Measurements from ENCODE around the gene TGIF1. TPM values are rescaled to one million over a fixed set of nuclear protein-coding genes. Genes with fewer than 3 reads are reported as not detected.
A peak's percentile ranks its signal among the peaks of the same experiment; 100 is the strongest.

TGIF1 gene
- total and polyA plus RNA-seq, 9 of the 15 experiments (the other 6 are each of a cell fraction or from before 2014, with no cell fraction given), result 16.1 to 77.7 (median 44.6) TPM

- no peak for TF ChIP-seq KAT8 (IDR thresholded peaks at IDR 0.05; ENCODE audit: low read depth)
- TF ChIP-seq SMARCA4 (IDR thresholded peaks at IDR 0.05), result no peak
- TF ChIP-seq HMGN3 (IDR thresholded peaks at IDR 0.05; ENCODE audit: borderline replicate concordance, extremely low read depth, insufficient read length, low read depth, low read length), result peak; percentile 99
- peak; percentile 39; the same call in 1 of the 2 replicates for TF ChIP-seq ZNF143 (CRISPR knock-in tag; IDR thresholded peaks at IDR 0.05)
- no peak for TF ChIP-seq ZNF518B (CRISPR knock-in tag; IDR thresholded peaks at IDR 0.05)
- TF ChIP-seq EHMT2 (IDR thresholded peaks at IDR 0.05), result no peak
- TF ChIP-seq ILF3 (IDR thresholded peaks at IDR 0.05; ENCODE audit: borderline replicate concordance), result no peak
- TF ChIP-seq MAFK (IDR thresholded peaks at IDR 0.05; ENCODE audit: low read length), result no peak; the same call in 1 of the 2 replicates
- no peak for TF ChIP-seq ZNF212 (CRISPR knock-in tag; IDR thresholded peaks at IDR 0.05)
- no peak for TF ChIP-seq ILK (tag; IDR thresholded peaks at IDR 0.05; ENCODE audit: borderline replicate concordance, low read depth)
- peak; percentile 99 for TF ChIP-seq ZBTB7A (IDR thresholded peaks at IDR 0.05; ENCODE audit: borderline replicate concordance, control insufficient read depth, low read depth, low read length)
- TF ChIP-seq YY1 (IDR thresholded peaks at IDR 0.05; ENCODE audit: borderline replicate concordance in 1 of 3, control insufficient read depth in 1 of 3, extremely low read depth in 1 of 3, insufficient read depth in 3 of 3, insufficient read length in 1 of 3, insufficient replicate concordance in 2 of 3, low read depth in 1 of 3, low read length in 2 of 3), result peak in 2 of 3 experiments; percentile 74 to 84
- no peak for TF ChIP-seq SAFB (IDR thresholded peaks at IDR 0.05; ENCODE audit: borderline replicate concordance, low read depth, low read length)
- TF ChIP-seq TAF9B (IDR thresholded peaks at IDR 0.05; ENCODE audit: partially characterized antibody), result no peak
Observed at GRCh38 chr18:3447895-3448837, 1.8 kb upstream of the TGIF1 start (continued).

All from K562 (cell line).